ENCODE measurements around the gene UMAD1.

The UMAD1 gene

DNA sequence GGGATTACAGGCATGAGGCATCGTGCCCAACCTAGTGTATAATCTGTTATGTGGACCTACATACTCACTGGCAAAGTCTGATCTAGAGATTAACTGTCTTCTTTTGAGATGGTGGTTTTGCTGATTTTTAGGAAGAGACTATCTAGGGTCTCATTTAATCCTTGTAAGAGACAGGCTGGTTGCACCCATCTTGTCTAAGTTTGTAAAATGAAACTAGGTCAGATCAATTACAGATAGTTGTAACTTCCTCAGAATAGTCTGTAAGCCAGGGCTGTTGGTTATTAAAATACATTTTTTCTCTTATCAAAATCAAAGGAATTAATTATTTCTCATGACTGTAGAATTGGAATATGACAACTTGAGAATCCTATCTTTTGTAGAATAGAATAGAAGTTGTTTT is 142.4 kb downstream of the UMAD1 start:
- TF ChIP-seq, protein P1, sequence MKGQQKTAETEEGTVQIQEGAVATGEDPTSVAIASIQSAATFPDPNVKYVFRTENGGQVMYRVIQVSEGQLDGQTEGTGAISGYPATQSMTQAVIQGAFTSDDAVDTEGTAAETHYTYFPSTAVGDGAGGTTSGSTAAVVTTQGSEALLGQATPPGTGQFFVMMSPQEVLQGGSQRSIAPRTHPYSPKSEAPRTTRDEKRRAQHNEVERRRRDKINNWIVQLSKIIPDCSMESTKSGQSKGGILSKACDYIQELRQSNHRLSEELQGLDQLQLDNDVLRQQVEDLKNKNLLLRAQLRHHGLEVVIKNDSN (IDR thresholded peaks at IDR 0.05), result no peak
- TF ChIP-seq ZBTB7A (IDR thresholded peaks at IDR 0.05; ENCODE audit: low read depth) (no peak), EP300 (IDR thresholded peaks at IDR 0.05; ENCODE audit: borderline replicate concordance) (no peak), NFIC (IDR thresholded peaks at IDR 0.05) (no peak), RAD21 (IDR thresholded peaks at IDR 0.05; ENCODE audit: low read depth) (no peak), REST (IDR thresholded peaks at IDR 0.05; ENCODE audit: low read depth) (no peak), FOXM1 (IDR thresholded peaks at IDR 0.05; ENCODE audit: borderline replicate concordance, low read depth) (no peak), CREB1 (IDR thresholded peaks at IDR 0.05; ENCODE audit: low read depth) (no peak), TAF1 (IDR thresholded peaks at IDR 0.05; ENCODE audit: low read depth) (no peak), TEAD4 (IDR thresholded peaks at IDR 0.05) (no peak), YY1 (IDR thresholded peaks at IDR 0.05; ENCODE audit: low read depth) (no peak), CEBPB (IDR thresholded peaks at IDR 0.05) (no peak), MAX (IDR thresholded peaks at IDR 0.05) (no peak), TCF12 (IDR thresholded peaks at IDR 0.05; ENCODE audit: low read depth) (no peak), EGR1 (IDR thresholded peaks at IDR 0.05) (no peak)

GRCh38 chr7:7785344-7785973 is 144.9 kb downstream of the UMAD1 start:
- TF ChIP-seq TAF1 (IDR thresholded peaks at IDR 0.05; ENCODE audit: low read depth) (no peak), REST (IDR thresholded peaks at IDR 0.05; ENCODE audit: low read depth) (no peak), NFIC (IDR thresholded peaks at IDR 0.05) (no peak), ZBTB7A (IDR thresholded peaks at IDR 0.05; ENCODE audit: low read depth) (no peak), CEBPB (IDR thresholded peaks at IDR 0.05) (no peak), TCF12 (IDR thresholded peaks at IDR 0.05; ENCODE audit: low read depth) (no peak), FOXM1 (IDR thresholded peaks at IDR 0.05; ENCODE audit: borderline replicate concordance, low read depth) (no peak), MAX (IDR thresholded peaks at IDR 0.05) (no peak), YY1 (IDR thresholded peaks at IDR 0.05; ENCODE audit: low read depth) (no peak)
- TF ChIP-seq, protein P1 (IDR thresholded peaks at IDR 0.05), result no peak

GRCh38 chr7:7786595-7786994 is 146.0 kb downstream of the UMAD1 start:
- TF ChIP-seq TAF1 (IDR thresholded peaks at IDR 0.05; ENCODE audit: low read depth), result no peak
- no peak for TF ChIP-seq TEAD4 (IDR thresholded peaks at IDR 0.05)
- no peak for TF ChIP-seq EP300 (IDR thresholded peaks at IDR 0.05; ENCODE audit: borderline replicate concordance)

- TF ChIP-seq, protein P1 (IDR thresholded peaks at IDR 0.05), result no peak
- TF ChIP-seq FOXM1 (IDR thresholded peaks at IDR 0.05; ENCODE audit: borderline replicate concordance, low read depth), result no peak
Measured at GRCh38 chr7:7789551-7789988, 149.0 kb downstream of the UMAD1 start.

GRCh38 chr7:7790041-7790741 is 149.6 kb downstream of the UMAD1 start:
- TF ChIP-seq RAD21 (IDR thresholded peaks at IDR 0.05; ENCODE audit: low read depth) (no peak), EGR1 (IDR thresholded peaks at IDR 0.05) (no peak)
- TF ChIP-seq, protein P1 (IDR thresholded peaks at IDR 0.05), result no peak

All from Ishikawa (cell line).